Activated naive CD8-positive, alpha-beta T cell treated with anti-CD3 and anti-CD28 coated beads, Interleukin-2, amount 10 ng/mL, durations not matched to agents 7 days and 5 days (primary cell): Measurements from ENCODE around the gene NPNT. TPM values are rescaled to one million over a fixed set of nuclear protein-coding genes. Genes with fewer than 3 reads are reported as not detected.

Source experiments
- total RNA-seq, 2 experiments: library from RNA; stranded (reverse); gene quantifications; one replicate each; pipeline ENCODE4 v1.2.3, GENCODE V29; 2021

Gene NPNT
- total RNA-seq, 2 experiments from 2014 or later, result not detected

Other genes starting within 250 kb of the NPNT start
- gene INTS12, start 186.8 kb upstream of the NPNT start, total RNA-seq, result 10 to 100 TPM; 20.3 to 20.8 TPM
- gene GSTCD, start 186.7 kb upstream of the NPNT start, total RNA-seq, result 10 to 100 TPM; 10.4 to 11.2 TPM